ENCODE measurements around the gene GPA33.

Gene GPA33

DNA sequence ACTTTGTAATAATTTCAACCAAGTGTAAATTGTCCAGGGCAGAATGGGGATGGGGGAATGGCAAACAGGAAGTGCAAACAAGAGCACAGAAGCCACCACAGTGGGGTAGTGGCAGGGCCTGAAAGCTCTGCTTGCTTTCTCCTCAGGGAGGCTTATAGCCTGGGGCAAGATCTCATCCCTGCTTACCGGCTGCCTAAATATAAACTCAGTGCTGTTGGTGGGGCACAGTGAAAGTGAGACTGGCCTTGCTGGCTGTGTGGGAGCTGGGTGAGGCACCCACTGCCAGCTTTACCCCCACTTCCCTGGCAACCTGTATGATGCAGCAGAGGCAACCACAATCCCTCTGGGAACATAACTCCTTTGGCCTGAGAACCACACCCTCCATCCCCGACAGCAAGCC lies 18.9 kb upstream of the GPA33 start:
- Histone ChIP-seq H3K4me3 (replicated peaks; ENCODE audit: low read depth, low read length) (no peak overlapping the region), H3K27me3 (replicated peaks; ENCODE audit: control insufficient read depth, insufficient read depth, low read length) (no peaks in the 10 kb centered on the region), H3K36me3 (ENCODE audit: control insufficient read depth, insufficient read depth, low read length) (no peaks in the 10 kb centered on the region)
- no peak for DNase-seq (ENCODE audit: extremely low read depth, insufficient read length)
- TF ChIP-seq, protein P1, sequence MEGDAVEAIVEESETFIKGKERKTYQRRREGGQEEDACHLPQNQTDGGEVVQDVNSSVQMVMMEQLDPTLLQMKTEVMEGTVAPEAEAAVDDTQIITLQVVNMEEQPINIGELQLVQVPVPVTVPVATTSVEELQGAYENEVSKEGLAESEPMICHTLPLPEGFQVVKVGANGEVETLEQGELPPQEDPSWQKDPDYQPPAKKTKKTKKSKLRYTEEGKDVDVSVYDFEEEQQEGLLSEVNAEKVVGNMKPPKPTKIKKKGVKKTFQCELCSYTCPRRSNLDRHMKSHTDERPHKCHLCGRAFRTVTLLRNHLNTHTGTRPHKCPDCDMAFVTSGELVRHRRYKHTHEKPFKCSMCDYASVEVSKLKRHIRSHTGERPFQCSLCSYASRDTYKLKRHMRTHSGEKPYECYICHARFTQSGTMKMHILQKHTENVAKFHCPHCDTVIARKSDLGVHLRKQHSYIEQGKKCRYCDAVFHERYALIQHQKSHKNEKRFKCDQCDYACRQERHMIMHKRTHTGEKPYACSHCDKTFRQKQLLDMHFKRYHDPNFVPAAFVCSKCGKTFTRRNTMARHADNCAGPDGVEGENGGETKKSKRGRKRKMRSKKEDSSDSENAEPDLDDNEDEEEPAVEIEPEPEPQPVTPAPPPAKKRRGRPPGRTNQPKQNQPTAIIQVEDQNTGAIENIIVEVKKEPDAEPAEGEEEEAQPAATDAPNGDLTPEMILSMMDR (IDR thresholded peaks at IDR 0.05; ENCODE audit: insufficient read depth, low read length, poor library complexity, severe bottlenecking): no peak

DNA sequence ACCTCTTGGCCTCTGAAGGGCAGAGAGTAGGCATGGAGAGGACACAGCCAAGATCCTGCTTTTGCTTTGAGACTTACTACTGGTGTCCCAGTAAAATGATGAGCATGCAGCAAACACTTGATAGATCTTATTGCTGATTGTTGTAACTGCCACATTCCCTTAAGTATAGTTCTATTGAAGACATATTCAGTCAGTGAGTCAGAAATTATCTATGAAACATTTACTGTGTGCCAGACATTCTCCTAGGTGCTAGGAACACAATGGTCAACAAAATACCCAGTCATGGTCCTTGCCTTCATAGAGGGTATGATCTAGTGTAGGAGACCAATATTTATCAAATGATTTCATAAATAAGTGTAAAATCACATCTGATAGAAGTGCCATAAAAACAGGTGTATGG lies 17.3 kb upstream of the GPA33 start:
- DNase-seq (ENCODE audit: extremely low read depth, insufficient read length): no peak
- TF ChIP-seq, protein P1 (IDR thresholded peaks at IDR 0.05; ENCODE audit: insufficient read depth, low read length, poor library complexity, severe bottlenecking): no peak
- Histone ChIP-seq H3K27me3 (replicated peaks; ENCODE audit: control insufficient read depth, insufficient read depth, low read length) (no peaks in the 10 kb centered on the region), H3K4me3 (replicated peaks; ENCODE audit: low read depth, low read length) (no peak overlapping the region), H3K36me3 (ENCODE audit: control insufficient read depth, insufficient read depth, low read length) (no peaks in the 10 kb centered on the region)

DNA sequence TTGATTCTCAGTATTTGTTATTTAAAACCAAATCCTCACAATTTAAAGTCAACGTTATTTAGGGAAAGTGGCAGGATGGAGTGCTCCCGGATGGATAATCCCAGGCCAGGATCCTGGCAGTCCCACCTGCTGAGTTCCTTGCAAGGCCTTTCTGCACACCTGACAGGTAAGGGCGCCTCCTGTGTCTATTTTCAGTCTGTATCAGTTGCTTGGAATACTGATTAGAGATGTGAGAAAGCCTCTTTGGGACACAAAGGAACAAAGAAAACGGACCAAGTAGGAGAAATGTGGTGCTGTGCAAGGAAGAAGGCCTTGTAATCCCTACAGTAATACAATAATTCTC lies 15.9 kb upstream of the GPA33 start:
- no peak for DNase-seq (ENCODE audit: extremely low read depth, insufficient read length)
- Histone ChIP-seq H3K36me3 (ENCODE audit: control insufficient read depth, insufficient read depth, low read length) (no peaks in the 10 kb centered on the region), H3K27me3 (replicated peaks; ENCODE audit: control insufficient read depth, insufficient read depth, low read length) (no peaks in the 10 kb centered on the region), H3K4me3 (replicated peaks; ENCODE audit: low read depth, low read length) (no peak overlapping the region)
- TF ChIP-seq, protein P1 (IDR thresholded peaks at IDR 0.05; ENCODE audit: insufficient read depth, low read length, poor library complexity, severe bottlenecking): no peak

DNA sequence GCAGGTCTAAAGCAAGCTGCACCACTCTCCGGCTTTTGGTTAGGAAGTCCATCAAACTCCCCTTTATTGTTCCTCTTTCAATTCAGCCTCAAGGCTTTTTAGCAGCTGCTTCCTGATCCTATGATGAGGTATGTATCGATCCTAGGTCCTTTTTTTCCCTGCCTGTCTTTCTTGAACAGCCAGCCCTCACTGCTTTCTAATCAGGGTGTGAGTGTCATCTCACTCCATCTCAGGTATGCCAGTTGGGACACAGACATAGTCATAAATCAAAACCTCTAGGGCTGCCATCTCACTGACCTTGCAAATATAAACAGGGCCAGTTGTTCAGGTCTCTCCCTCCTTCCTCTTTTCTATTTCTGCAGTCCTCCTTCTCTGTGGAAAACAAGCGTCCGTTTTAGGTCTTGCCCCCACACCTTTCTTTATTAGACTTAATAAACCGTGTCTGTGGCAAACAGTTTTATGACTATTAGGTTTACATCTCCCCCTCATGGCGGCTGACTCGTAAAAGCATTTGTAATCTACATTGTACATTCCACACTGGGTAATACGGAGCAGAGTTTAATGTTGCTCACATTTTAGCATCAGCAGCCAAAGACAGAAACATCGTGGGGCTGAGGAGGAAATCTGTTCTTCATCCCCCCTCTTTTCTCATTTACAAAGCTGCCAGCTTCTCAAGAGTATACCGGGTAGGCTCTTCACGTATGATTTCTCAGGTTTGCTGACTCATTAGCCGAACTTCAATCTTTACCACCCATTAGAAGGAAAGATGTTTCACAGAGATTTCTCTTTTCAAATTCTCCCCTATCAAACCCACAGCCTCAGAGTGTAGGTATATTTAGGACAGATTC lies 15.3 kb upstream of the GPA33 start:
- TF ChIP-seq, protein P1 (IDR thresholded peaks at IDR 0.05; ENCODE audit: insufficient read depth, low read length, poor library complexity, severe bottlenecking): no peak
- H3K36me3 ChIP-seq (ENCODE audit: control insufficient read depth, insufficient read depth, low read length): no peaks in the 10 kb centered on the region
- no peaks in the 10 kb centered on the region for H3K27me3 ChIP-seq (replicated peaks; ENCODE audit: control insufficient read depth, insufficient read depth, low read length)
- no peak overlapping the region for H3K4me3 ChIP-seq (replicated peaks; ENCODE audit: low read depth, low read length)
- DNase-seq (ENCODE audit: extremely low read depth, insufficient read length): no peak

DNA sequence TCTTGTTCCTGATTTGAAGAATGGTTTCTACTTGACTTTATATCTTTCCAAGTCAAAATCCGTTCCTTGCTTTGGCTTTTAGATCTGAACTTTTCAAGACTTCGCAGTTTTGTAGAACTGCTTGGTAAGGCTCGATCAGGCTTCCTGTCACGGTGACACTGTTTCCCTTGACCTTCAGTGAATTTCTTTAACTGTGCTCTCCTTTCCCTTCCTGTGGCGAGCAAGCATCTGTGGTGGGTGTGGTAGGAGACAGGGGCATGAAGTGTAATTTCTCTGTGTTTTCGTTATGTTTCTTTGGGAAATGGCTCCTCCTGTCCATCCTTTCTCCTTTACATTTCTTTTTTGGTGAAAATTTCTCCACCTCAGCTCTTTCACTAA lies 14.1 kb upstream of the GPA33 start:
- no peaks in the 10 kb centered on the region for H3K36me3 ChIP-seq (ENCODE audit: control insufficient read depth, insufficient read depth, low read length)
- TF ChIP-seq, protein P1 (IDR thresholded peaks at IDR 0.05; ENCODE audit: insufficient read depth, low read length, poor library complexity, severe bottlenecking): no peak
- H3K27me3 ChIP-seq (replicated peaks; ENCODE audit: control insufficient read depth, insufficient read depth, low read length): 0 out of 2 replicates have a peak, but pooled peaks cover 2% of the 10 kb centered on the region
- no peak overlapping the region for H3K4me3 ChIP-seq (replicated peaks; ENCODE audit: low read depth, low read length)
- DNase-seq (ENCODE audit: extremely low read depth, insufficient read length): no peak
